OCI-LY1 (cell line): ENCODE measurements around the gene RELL1.

Source experiments
- H2AFZ ChIP-seq: fragments of 200-600 bp; sonication (generic), shearing (Covaris generic); 2 replicates; pipeline ENCODE4 v1.6.0; 2014; ENCODE audit warnings: antibody characterized with exemption, mild to moderate bottlenecking, low read length
- H3F3A ChIP-seq: fragments of 200-600 bp; sonication (generic), shearing (Covaris generic); 2 replicates; pipeline ENCODE4 v1.6.0; 2014; ENCODE audit warnings: mild to moderate bottlenecking, antibody characterized with exemption, low read length, moderate library complexity; ENCODE audit not compliant: insufficient read depth
- H3K27ac ChIP-seq: fragments of 200-600 bp; sonication (generic); 2 replicates; pipeline ENCODE4 v1.5.1; 2014; ENCODE audit warnings: low read length, mixed run types, mild to moderate bottlenecking, low read depth; ENCODE audit not compliant: poor library complexity, severe bottlenecking
- H3K27me3 ChIP-seq: fragments of 200-600 bp; sonication (generic); 2 replicates; pipeline ENCODE4 v1.6.0; 2014; ENCODE audit warnings: antibody characterized with exemption, mild to moderate bottlenecking, low read length, moderate library complexity; ENCODE audit not compliant: insufficient read depth
- H3K36me3 ChIP-seq: fragments of 200-600 bp; sonication (generic); 2 replicates; pipeline ENCODE4 v1.6.1; 2014; ENCODE audit warnings: mild to moderate bottlenecking, antibody characterized with exemption, low read length, moderate library complexity, mixed read lengths; ENCODE audit not compliant: insufficient read depth
- H3K4me1 ChIP-seq: fragments of 200-600 bp; sonication (generic); 2 replicates; pipeline ENCODE4 v1.5.1; 2014; ENCODE audit warnings: mild to moderate bottlenecking, low read length, moderate library complexity; ENCODE audit not compliant: insufficient read depth, severe bottlenecking
- H3K4me2 ChIP-seq: fragments of 200-600 bp; sonication (generic), shearing (Covaris generic); 2 replicates; pipeline ENCODE4 v1.6.1; 2014; ENCODE audit warnings: low read length
- H3K4me3 ChIP-seq: fragments of 200-600 bp; sonication (generic); 2 replicates; pipeline ENCODE4 v1.5.1; 2014; ENCODE audit warnings: low read length, low read depth, mild to moderate bottlenecking, mixed read lengths; ENCODE audit not compliant: poor library complexity, severe bottlenecking
- H3K79me2 ChIP-seq: fragments of 200-600 bp; shearing (Covaris generic); 2 replicates; pipeline ENCODE4 v1.6.1; 2016; ENCODE audit warnings: mixed run types, low read length, mixed read lengths; ENCODE audit not compliant: insufficient read depth
- H3K9ac ChIP-seq: fragments of 200-600 bp; sonication (generic), shearing (Covaris generic); 2 replicates; pipeline ENCODE4 v1.6.1; 2014; ENCODE audit warnings: mild to moderate bottlenecking, low read length, mixed read lengths
- H3K9me2 ChIP-seq: fragments of 200-600 bp; sonication (generic), shearing (Covaris generic); 2 replicates; pipeline ENCODE4 v1.6.1; 2014; ENCODE audit warnings: low read depth, mild to moderate bottlenecking, low read length, mixed read lengths
- H3K9me3 ChIP-seq: fragments of 200-600 bp; shearing (Covaris generic); 2 replicates; pipeline ENCODE4 v1.6.1; 2014; ENCODE audit warnings: low read length, mixed read lengths
- H4K20me1 ChIP-seq: fragments of 200-600 bp; sonication (generic), shearing (Covaris generic); 2 replicates; pipeline ENCODE4 v1.6.0; 2016; ENCODE audit warnings: mild to moderate bottlenecking, low read length; ENCODE audit not compliant: insufficient read depth
- CTCF ChIP-seq: fragments of 200-600 bp; sonication (generic), shearing (Covaris generic); IDR thresholded peaks from 2 replicates; pipeline ENCODE4 v1.5.1; 2017; ENCODE audit warnings: mild to moderate bottlenecking, antibody characterized with exemption, low read length, moderate library complexity, mixed read lengths
- EZH2 ChIP-seq: fragments of 200-600 bp; sonication (generic), shearing (Covaris generic); IDR thresholded peaks from 2 replicates; pipeline ENCODE4 v1.8.0; 2017; ENCODE audit warnings: borderline replicate concordance, mixed run types, mild to moderate bottlenecking, antibody characterized with exemption, low read length, moderate library complexity, mixed read lengths

Gene RELL1

GRCh38 chr4:37641886-37642849 lies 44.0 kb downstream of the RELL1 start:
- no peaks in the 10 kb centered on the region for H3K27me3 ChIP-seq
- no peak overlapping the region for H2AFZ ChIP-seq
- H3K27ac ChIP-seq = no peak overlapping the region
- H3K9ac ChIP-seq = no peak overlapping the region
- H3K4me2 ChIP-seq = no peak overlapping the region
- H3K4me1 ChIP-seq = peaks cover 26% of the 10 kb centered on the region
- H3K36me3 ChIP-seq = peaks cover 29% of the 10 kb centered on the region; the same call in 1 of the 2 replicates
- H3K79me2 ChIP-seq = no peaks in the 10 kb centered on the region
- no peaks in the 10 kb centered on the region for H3F3A ChIP-seq
- H4K20me1 ChIP-seq = no peaks in the 10 kb centered on the region
- no peaks in the 10 kb centered on the region for H3K9me2 ChIP-seq
- H3K9me3 ChIP-seq = no peaks in the 10 kb centered on the region
- no peak for TF ChIP-seq EZH2
- no peak for TF ChIP-seq CTCF
- no peak overlapping the region for H3K4me3 ChIP-seq

- no peak for TF ChIP-seq CTCF
- no peak for TF ChIP-seq EZH2
- no peak overlapping the region for H3K27ac ChIP-seq
- no peak overlapping the region for H3K9ac ChIP-seq
- H3K27me3 ChIP-seq = no peaks in the 10 kb centered on the region
- no peaks in the 10 kb centered on the region for H3F3A ChIP-seq
- no peak overlapping the region for H2AFZ ChIP-seq
- H3K79me2 ChIP-seq = no peaks in the 10 kb centered on the region
- no peaks in the 10 kb centered on the region for H3K9me2 ChIP-seq
- H3K9me3 ChIP-seq = no peaks in the 10 kb centered on the region
- H3K4me1 ChIP-seq = peaks cover 18% of the 10 kb centered on the region
- H3K4me3 ChIP-seq = no peak overlapping the region
- no peak overlapping the region for H3K4me2 ChIP-seq
- peaks cover 23% of the 10 kb centered on the region; the same call in 1 of the 2 replicates for H3K36me3 ChIP-seq
- no peaks in the 10 kb centered on the region for H4K20me1 ChIP-seq
Observed at GRCh38 chr4:37641352-37641751, 44.8 kb downstream of the RELL1 start.

GRCh38 chr4:37639551-37640285 lies 46.5 kb downstream of the RELL1 start:
- no peak overlapping the region for H3K4me2 ChIP-seq
- H3F3A ChIP-seq = no peaks in the 10 kb centered on the region
- no peaks in the 10 kb centered on the region for H4K20me1 ChIP-seq
- H3K4me1 ChIP-seq = peaks cover 1% of the 10 kb centered on the region
- H3K9me3 ChIP-seq = no peaks in the 10 kb centered on the region
- TF ChIP-seq CTCF (no peak), EZH2 (no peak)
- H3K27me3 ChIP-seq = no peaks in the 10 kb centered on the region
- no peaks in the 10 kb centered on the region for H3K79me2 ChIP-seq
- no peak overlapping the region for H2AFZ ChIP-seq
- no peak overlapping the region for H3K4me3 ChIP-seq
- H3K9ac ChIP-seq = no peak overlapping the region
- no peak overlapping the region for H3K27ac ChIP-seq
- peaks cover 14% of the 10 kb centered on the region; the same call in 1 of the 2 replicates for H3K36me3 ChIP-seq
- no peaks in the 10 kb centered on the region for H3K9me2 ChIP-seq
